ENCODE measurements around the gene PXDN. TPM values are rescaled to one million over a fixed set of nuclear protein-coding genes. Genes with fewer than 3 reads are reported as not detected.

The PXDN gene
- total and polyA plus RNA-seq, 10 of the 15 experiments (the other 5 are each of a cell fraction or from before 2014, with no cell fraction given): 0.12 to 0.69 (median 0.23) TPM; not detected in 5

DNA sequence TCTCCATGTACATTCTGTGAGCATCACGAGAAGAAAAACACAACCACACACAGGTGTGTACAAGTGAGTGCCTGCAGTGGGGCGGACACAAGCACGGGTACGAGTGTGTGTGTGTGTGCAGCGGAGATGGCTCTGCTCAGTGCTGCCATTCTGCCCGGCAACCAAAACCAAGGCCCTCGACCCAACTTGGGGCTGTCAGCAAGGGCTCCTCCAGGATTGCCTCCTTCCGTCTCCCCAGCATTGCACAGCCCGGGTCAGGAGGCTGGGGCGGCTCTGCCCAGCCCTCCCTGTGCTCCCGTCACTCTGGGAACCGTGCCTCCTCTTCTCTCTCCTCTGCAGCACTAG is 66.5 kb downstream of the PXDN start:
- TF ChIP-seq, protein P1, sequence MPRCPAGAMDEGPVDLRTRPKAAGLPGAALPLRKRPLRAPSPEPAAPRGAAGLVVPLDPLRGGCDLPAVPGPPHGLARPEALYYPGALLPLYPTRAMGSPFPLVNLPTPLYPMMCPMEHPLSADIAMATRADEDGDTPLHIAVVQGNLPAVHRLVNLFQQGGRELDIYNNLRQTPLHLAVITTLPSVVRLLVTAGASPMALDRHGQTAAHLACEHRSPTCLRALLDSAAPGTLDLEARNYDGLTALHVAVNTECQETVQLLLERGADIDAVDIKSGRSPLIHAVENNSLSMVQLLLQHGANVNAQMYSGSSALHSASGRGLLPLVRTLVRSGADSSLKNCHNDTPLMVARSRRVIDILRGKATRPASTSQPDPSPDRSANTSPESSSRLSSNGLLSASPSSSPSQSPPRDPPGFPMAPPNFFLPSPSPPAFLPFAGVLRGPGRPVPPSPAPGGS (IDR thresholded peaks at IDR 0.05; ENCODE audit: borderline replicate concordance, insufficient read depth, low read depth, low read length, poor library complexity, severe bottlenecking): no peak
- TF ChIP-seq, protein P2, sequence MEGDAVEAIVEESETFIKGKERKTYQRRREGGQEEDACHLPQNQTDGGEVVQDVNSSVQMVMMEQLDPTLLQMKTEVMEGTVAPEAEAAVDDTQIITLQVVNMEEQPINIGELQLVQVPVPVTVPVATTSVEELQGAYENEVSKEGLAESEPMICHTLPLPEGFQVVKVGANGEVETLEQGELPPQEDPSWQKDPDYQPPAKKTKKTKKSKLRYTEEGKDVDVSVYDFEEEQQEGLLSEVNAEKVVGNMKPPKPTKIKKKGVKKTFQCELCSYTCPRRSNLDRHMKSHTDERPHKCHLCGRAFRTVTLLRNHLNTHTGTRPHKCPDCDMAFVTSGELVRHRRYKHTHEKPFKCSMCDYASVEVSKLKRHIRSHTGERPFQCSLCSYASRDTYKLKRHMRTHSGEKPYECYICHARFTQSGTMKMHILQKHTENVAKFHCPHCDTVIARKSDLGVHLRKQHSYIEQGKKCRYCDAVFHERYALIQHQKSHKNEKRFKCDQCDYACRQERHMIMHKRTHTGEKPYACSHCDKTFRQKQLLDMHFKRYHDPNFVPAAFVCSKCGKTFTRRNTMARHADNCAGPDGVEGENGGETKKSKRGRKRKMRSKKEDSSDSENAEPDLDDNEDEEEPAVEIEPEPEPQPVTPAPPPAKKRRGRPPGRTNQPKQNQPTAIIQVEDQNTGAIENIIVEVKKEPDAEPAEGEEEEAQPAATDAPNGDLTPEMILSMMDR (IDR thresholded peaks at IDR 0.05 in 2 of 3, conservative IDR thresholded peaks at IDR 0.05 in 1 of 3; ENCODE audit: control insufficient read depth in 2 of 3, extremely low read depth in 1 of 3, insufficient read depth in 1 of 3, low read depth in 3 of 3, low read length in 3 of 3): no peak
- TF ChIP-seq NBN (IDR thresholded peaks at IDR 0.05) (no peak), PAX8 (IDR thresholded peaks at IDR 0.05) (no peak), JUNB (IDR thresholded peaks at IDR 0.05) (no peak), IRF4 (IDR thresholded peaks at IDR 0.05; ENCODE audit: low read depth, low read length) (no peak), HDAC2 (IDR thresholded peaks at IDR 0.05) (no peak), SMAD1 (IDR thresholded peaks at IDR 0.05; ENCODE audit: low read depth, partially characterized antibody) (no peak), ASH2L (IDR thresholded peaks at IDR 0.05; ENCODE audit: borderline replicate concordance, low read depth) (no peak), ETV6 (conservative IDR thresholded peaks at IDR 0.05 in 1 of 2, IDR thresholded peaks at IDR 0.05 in 1 of 2; ENCODE audit: borderline replicate concordance in 1 of 2, low read depth in 1 of 2) (no peak), NFYA (IDR thresholded peaks at IDR 0.05; ENCODE audit: borderline replicate concordance, low read depth, low read length) (no peak), FOXK2 (IDR thresholded peaks at IDR 0.05) (no peak), CREM (IDR thresholded peaks at IDR 0.05; ENCODE audit: low read depth) (no peak)
- TF ChIP-seq, protein P3, sequence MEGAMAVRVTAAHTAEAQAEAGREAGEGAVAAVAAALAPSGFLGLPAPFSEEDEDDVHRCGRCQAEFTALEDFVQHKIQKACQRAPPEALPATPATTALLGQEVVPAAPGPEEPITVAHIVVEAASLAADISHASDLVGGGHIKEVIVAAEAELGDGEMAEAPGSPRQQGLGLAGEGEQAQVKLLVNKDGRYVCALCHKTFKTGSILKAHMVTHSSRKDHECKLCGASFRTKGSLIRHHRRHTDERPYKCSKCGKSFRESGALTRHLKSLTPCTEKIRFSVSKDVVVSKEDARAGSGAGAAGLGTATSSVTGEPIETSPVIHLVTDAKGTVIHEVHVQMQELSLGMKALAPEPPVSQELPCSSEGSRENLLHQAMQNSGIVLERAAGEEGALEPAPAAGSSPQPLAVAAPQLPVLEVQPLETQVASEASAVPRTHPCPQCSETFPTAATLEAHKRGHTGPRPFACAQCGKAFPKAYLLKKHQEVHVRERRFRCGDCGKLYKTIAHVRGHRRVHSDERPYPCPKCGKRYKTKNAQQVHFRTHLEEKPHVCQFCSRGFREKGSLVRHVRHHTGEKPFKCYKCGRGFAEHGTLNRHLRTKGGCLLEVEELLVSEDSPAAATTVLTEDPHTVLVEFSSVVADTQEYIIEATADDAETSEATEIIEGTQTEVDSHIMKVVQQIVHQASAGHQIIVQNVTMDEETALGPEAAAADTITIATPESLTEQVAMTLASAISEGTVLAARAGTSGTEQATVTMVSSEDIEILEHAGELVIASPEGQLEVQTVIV (IDR thresholded peaks at IDR 0.05; ENCODE audit: borderline replicate concordance, partially characterized antibody): no peak
- Histone ChIP-seq H3K4me2 (ENCODE audit: control insufficient read depth, insufficient read depth) (no peak overlapping the region), H4K20me1 (ENCODE audit: control insufficient read depth, insufficient read depth) (no peaks in the 10 kb centered on the region), H3K27me3 (replicated peaks in 1 of 2; ENCODE audit: control insufficient read depth in 2 of 2, insufficient read depth in 2 of 2, low read length in 1 of 2) (no peaks in the 10 kb centered on the region), H3K4me1 (ENCODE audit: control insufficient read depth, insufficient read depth, low read length) (no peaks in the 10 kb centered on the region), H2AFZ (ENCODE audit: control insufficient read depth, low read depth, low read length) (no peak overlapping the region), H3K27ac (ENCODE audit: control insufficient read depth, insufficient read depth) (no peak overlapping the region), H3K36me3 (ENCODE audit: control insufficient read depth in 2 of 2, insufficient read depth in 2 of 2, low read length in 1 of 2) (no peaks in the 10 kb centered on the region), H3K9ac (ENCODE audit: control insufficient read depth, insufficient read depth, low read length) (no peak overlapping the region), H3K79me2 (ENCODE audit: control insufficient read depth, insufficient read depth, low read length) (no peaks in the 10 kb centered on the region), H3K9me3 (replicated peaks; ENCODE audit: control insufficient read depth, insufficient read depth, low read length) (no peaks in the 10 kb centered on the region; the same call in 2 of the 3 replicates), H3K4me3 (no peak overlapping the region)
- intact Hi-C loops (cut with micrococcal nuclease; ENCODE audit: unreplicated experiment) (no loop called here), in situ Hi-C loops (cut with MboI) (no loop called here)
- ChIA-PET POLR2A (no interaction called here), SMC1A (ENCODE audit: uncharacterized antibody, unreplicated experiment) (no interaction called here), CTCF (no interaction called here), RAD21 (ENCODE audit: unreplicated experiment) (no interaction called here)
- ATAC-seq (no peak), FAIRE-seq (no peak), DNase-seq (ENCODE audit: low read depth, low spot score) (no peak)
- BruUV-seq (replicated peaks): no TSS peak
- 60% methylated on average over 12 of the region's 12 CpGs for WGBS (ENCODE audit: insufficient coverage, insufficient replicate concordance, low lambda C conversion rate, missing lambda C conversion rate)

All from GM12878 (cell line).